Iris pigment epithelial cell (primary cell): ENCODE data around the gene SEMA6C.

Experiments used
- DNase-seq: peaks from one replicate; pipeline ENCODE4 v3.0.0-alpha.2; 2011; ENCODE audit warnings: low read depth

The SEMA6C gene

DNA sequence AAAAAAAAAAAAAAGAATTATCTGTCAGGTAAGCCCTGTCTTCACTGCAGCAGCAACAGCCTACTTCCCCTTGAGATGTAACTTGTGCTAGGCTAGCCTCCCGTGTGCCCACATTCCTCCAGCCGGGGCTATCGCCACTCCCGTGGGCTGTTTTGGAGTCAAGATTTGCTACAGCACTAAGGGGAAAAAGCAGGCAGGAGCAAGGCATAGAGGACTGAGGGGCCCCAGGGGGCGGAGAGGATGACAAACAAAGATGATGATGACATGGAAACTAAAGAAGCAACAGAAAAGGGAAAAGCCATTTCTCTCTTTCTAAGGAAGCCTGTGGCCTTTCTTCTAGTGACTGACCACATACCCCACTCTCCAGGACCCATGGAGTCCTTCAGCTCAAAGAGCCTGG lies 11.9 kb upstream of the SEMA6C start:
- DNase-seq = no peak

DNA sequence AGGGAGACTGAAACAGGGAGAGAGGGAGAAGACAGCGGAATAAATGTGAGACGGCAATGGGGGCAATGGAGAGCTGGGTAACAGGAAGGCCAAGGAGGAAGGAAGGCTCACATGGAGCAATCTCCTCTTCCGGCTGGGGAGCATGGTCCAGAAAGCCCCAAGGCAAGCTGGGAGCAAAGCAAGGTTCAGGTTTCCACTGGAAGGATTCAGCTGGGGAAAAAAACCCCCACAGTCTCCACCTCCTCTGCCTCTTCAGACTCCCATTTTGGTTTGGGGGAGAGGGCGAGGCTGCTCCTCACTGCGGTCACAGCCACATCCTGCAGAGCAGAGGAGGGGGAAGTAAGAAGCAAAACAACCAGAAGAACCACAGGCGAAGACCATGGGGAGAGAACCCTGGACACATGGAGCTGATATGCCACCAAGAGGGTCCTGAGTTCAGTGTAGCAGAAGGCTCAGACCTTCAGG lies 10.7 kb upstream of the SEMA6C start:
- no peak for DNase-seq

- DNase-seq = no peak
Observed at GRCh38 chr1:151156515-151156819, 10.0 kb upstream of the SEMA6C start, which contains the start of gene TNFAIP8L2. Gene TNFAIP8L2, plus strand, starts transcription at chr1:151156649. Its CDS starts 2,049 bp downstream, at chr1:151158698.

DNA sequence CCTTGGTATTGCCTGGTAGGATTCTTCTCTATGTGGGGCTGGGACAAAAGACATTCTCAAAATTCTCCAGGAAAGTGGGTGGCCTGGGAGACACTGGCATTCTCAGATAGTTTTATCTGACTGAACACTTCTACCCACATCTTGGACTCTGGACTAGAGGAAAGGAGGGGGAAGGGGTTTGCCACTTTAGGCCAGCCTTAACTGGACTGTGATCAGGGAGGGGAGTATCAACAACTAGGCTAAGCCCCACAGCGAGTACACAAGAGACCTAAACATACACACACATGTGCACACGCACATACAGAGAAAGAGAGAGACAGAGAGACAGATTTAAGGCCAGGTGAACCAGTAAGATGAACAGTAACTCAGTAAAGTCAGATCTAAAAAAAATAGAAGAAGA lies 1.2 kb upstream of the SEMA6C start:
- DNase-seq = no peak

- peak; percentile 53 for DNase-seq
Observed at GRCh38 chr1:151147132-151147503, 687 bp upstream of the SEMA6C start.

DNA sequence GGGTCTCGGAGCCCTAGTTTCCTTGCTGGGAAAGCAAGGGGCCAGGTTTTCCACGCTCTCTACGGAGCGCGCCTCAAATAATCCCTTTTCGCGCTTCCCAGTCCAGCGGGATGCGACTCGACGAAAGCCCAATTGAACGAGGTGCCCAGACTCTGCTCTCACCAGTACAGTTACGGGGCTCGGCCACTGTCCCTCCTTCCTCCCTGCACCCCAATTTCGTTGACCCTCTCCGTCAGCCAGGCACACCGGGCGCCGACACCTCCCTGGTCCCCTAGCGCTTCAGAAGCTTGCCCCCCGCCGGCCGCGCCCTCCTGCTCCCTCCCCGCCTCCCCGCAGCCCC lies 389 bp downstream of the SEMA6C start:
- DNase-seq = no peak

DNA sequence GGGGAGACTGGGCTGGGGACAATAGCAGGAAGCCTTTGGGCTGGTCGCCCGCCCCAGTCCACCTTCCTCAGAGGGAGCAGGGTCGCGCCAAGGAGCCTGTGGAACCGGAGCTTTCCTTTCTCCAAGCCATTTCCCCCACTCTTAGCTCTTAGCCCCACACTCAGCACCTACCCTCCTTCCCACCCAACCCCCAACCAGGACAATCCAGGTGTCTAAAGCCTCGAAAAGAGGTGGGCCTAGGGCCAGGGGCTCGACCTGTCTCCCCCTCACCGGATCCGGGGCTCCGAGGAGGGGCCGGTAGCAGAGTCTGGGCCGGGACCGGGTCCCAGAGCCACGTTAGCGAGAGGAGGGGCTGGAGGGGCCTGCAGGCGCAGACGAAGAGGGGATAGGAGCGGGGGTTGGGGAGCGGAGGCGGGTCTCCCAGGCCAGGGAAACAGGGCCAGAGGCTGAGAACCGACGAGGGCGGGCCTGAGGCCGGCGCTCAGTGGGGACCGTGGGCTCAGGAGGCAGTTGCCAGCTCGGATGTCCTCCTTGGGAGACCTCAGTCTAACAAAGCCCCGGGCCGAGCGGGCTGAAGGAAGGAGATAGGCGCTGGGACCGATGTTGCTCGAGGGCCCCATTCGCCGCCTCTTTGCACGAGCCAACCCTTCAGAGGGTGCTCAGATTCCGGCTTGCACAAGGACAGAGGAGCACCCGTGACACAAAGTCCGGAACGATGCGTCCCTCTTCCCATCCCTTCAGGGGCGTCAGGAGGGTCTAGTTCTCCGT lies 943 bp downstream of the SEMA6C start:
- peak; percentile 29 for DNase-seq

DNA sequence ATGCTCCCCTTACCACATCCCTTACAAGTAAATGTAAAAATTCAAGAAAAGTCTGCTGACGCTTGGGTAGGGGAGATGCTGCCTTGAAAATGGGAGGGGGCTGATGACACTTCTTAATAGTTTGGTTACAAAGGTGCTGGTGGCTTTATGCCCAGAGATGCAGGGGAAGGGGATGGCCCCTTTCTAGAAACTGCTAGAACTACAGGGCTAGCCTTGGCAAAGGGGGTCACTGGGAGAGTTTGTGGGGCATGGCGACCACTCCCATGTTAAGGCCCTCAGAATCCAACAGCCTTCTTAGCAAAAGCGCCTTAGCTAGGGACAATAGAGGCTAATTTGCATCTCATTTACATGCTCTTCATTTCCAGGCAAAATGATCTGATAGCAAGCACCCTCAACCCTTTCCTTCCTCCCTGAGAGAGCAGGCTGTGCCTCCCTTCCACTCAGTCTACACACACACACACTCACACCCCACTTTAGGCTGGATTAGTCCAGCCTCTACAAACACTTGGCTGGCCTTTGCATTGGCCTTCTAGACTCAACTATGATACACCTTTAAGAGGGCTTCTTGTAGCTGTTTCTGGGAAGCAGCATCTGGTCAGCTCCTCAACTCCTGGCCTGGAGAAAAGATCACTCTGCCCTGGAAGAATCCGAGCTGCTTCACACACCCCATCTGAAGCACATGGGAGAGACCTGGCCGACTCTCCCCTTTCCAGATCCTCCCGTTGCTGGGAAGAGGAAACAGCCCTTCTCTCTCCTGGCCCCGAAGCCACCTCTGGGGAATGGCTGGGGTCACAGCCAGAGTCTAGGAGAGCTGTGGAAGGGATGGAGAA lies 1.7 kb downstream of the SEMA6C start:
- peak; percentile 17 for DNase-seq

- DNase-seq = no peak
Observed at GRCh38 chr1:151143986-151144385, 2.4 kb downstream of the SEMA6C start.

DNA sequence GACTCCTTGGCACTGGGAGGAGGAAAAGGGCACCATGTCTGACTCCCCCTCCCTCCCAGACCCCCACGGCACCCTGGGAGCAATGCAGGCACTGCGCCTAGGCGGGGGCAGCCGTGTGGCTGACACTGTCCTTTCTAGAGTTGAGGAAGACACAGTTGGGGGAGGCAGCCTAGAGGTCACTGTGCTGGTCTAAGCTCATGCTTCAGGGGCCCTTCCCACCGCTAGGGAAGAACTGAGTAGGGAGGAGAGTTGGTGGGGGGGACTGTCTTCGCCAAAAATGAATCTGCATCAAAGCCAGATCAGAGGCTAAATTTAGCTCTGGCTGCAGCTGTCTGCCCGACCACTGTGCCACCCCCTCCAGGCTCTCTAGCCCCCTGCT lies 3.4 kb downstream of the SEMA6C start:
- no peak for DNase-seq

GRCh38 chr1:151142411-151143056 lies 3.9 kb downstream of the SEMA6C start:
- DNase-seq = no peak

- DNase-seq = no peak
Observed at GRCh38 chr1:151137789-151138188, 8.6 kb downstream of the SEMA6C start.

DNA sequence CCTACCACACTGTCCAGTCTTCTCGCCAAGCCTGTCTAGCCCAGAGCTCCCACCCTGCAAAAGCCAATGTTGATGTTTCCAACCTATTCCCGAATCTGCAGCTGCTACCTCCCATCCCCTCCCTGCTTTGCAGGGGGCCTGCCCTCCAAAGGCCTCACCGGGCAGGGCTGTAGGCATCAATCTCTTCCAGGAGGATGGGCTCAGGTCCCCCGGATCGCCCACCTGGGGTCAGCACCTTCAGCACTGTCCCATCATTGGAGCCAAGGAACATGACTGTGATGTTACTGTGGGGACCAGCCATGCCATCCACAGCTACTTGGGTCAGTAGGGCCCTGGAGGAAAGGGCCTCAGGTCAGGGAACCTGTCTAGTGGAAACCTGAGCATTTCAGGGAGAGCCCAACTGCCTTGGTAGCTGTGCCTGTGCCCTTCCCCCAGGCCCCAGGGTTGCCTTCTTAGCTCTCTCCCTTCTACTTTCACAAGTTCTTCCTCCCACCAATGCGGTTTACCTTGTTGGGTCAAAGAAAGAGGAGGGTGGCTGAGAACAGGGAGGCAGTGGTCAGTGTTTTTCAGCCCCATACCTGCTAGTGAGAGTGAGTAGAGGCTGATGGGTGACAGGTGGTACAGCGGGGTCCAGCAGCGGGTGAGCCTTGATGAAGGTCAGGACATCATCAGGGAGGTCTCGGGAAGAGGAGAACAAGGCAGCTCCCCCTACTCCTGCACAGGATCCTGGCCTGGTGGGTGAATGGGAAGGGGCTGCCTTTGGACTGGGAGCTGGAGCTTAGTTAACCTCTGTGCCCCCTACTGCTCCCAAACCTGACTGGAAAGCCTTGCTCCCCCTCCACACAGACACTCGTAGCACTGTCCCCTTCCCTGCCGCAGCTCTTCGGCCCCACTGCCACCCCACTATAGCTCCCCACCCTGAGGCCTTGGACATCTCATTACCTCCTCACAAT lies 10.7 kb downstream of the SEMA6C start:
- no peak for DNase-seq

DNA sequence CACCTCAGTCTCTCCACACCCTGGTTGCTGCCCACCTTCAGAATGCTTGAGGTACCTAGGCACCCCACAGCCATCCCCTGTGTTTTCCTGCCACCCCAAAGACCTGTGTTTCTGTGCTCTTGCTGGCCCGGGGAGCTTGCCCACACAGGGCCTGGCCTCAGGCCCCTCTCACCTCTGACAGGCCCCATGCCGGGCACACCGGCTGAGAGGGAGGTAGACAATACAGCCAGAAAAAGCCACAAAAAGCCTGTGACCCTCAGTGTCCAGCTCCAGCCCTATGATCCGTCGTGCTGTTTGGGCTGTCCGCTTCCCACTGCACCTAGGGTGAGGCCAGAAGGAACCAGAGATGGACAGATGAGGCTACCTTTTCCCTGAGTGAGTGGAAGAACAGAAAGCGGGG lies 11.4 kb downstream of the SEMA6C start:
- DNase-seq = no peak

DNA sequence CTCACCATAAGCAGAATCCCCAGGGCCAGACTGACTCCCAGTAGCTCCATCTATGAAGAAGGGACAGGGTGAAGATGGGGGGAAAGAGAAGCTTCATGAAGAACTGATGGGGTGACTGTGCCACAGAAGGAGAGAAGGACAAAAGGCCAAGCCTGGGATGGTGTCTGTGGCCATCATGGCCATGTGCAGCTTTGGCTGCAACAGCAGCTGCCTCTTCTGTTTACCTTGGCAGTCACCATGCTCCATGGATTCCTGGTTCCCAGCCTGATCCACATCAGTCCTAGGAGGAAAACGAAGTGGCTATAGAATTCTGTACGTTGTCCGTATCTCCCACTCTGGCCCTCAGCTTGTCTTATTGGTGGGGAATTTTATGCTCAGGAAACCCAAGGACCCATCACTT lies 12.0 kb downstream of the SEMA6C start:
- no peak for DNase-seq

GRCh38 chr1:151133018-151133806 lies 13.2 kb downstream of the SEMA6C start:
- no peak for DNase-seq

- no peak for DNase-seq
Observed at GRCh38 chr1:151132335-151133017, 14.0 kb downstream of the SEMA6C start.

- peak; percentile 27 for DNase-seq
Observed at GRCh38 chr1:151131701-151132334, 14.6 kb downstream of the SEMA6C start.

DNA sequence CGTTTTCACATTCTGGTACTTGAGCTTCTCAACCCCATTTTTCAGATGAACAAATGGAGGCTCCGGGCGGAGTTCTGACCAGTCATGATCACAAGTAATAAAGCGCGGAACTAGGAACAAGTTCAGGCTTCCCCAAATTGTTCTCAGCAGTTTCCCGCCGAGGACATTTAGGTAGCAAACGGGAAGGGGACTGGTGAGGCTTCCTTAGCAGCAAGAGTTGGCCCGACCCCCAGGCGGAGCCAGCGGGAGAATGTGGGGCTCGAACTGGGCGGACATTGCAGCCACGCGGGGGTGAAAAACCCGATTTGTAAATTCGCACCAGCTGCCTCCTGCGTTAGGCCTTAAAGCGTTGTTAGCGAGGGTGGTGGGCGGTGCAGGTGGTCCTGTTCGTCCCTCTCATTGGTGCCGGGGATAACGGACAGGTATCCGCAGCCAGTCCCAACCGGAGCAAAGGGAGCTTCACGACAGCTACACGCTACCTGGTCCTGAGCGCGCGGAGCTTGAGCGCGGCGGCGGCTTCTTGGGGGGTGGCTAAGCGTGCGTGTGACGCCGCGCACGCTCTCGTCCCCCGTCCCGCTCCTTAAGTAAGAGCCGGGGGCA lies 15.3 kb downstream of the SEMA6C start:
- DNase-seq = peak; percentile 96

- DNase-seq = no peak
Observed at GRCh38 chr1:151128800-151129199, 17.6 kb downstream of the SEMA6C start.
